ENCODE results near the gene NPM3. TPM values are rescaled to one million over a fixed set of nuclear protein-coding genes. Genes with fewer than 3 reads are reported as not detected.

The NPM3 gene
- total and polyA plus RNA-seq, 2 of the 4 experiments (the other 2 are of a cell fraction), result 84.1 to 112 TPM

- Histone ChIP-seq H2BK15ac (ENCODE audit: low read depth, low read length) (no peak overlapping the region), H2AFZ (replicated peaks; ENCODE audit: low read length, poor library complexity) (no peak overlapping the region), H3K23ac (ENCODE audit: low read depth, low read length) (peak overlapping the region; percentile 15; the same call in 1 of the 2 replicates), H3K4ac (ENCODE audit: low read depth, low read length) (no peak overlapping the region), H3K9me1 (ENCODE audit: insufficient read depth, low read length) (no peaks in the 10 kb centered on the region), H3K4me2 (ENCODE audit: low read depth, low read length) (no peak overlapping the region), H3K27ac (ENCODE audit: insufficient read depth, low read length) (no peak overlapping the region), H4K8ac (ENCODE audit: low read depth in 2 of 2, low read length in 2 of 2) (no peak overlapping the region), H3K9ac (ENCODE audit: low read depth, low read length) (no peak overlapping the region), H3K18ac (ENCODE audit: low read depth, low read length) (no peak overlapping the region), H4K91ac (ENCODE audit: insufficient read depth, low read depth, low read length) (no peak overlapping the region), H2BK20ac (ENCODE audit: low read depth, low read length) (no peak overlapping the region), H3K27me3 (ENCODE audit: control insufficient read depth, insufficient read depth, low read length) (peaks cover 32% of the 10 kb centered on the region), H2AK5ac (ENCODE audit: low read depth, low read length) (no peak overlapping the region), H3K56ac (ENCODE audit: extremely low read depth, insufficient read depth, low read length) (no peak overlapping the region), H2BK5ac (ENCODE audit: low read depth, low read length, poor library complexity, severe bottlenecking) (no peak overlapping the region), H3K4me3 (ENCODE audit: insufficient read depth, low read depth, low read length) (no peak overlapping the region), H3K79me1 (ENCODE audit: low read depth in 1 of 2, low read length in 2 of 2) (no peaks in the 10 kb centered on the region), H4K20me1 (ENCODE audit: insufficient read depth, low read length) (no peaks in the 10 kb centered on the region), H2AK9ac (replicated peaks; ENCODE audit: low read depth, low read length, poor library complexity) (no peak overlapping the region), H3K36me3 (ENCODE audit: control insufficient read depth, insufficient read depth, low read length) (no peaks in the 10 kb centered on the region), H3K4me1 (ENCODE audit: control insufficient read depth, insufficient read depth, low read length) (no peaks in the 10 kb centered on the region), H4K5ac (ENCODE audit: low read depth, low read length) (no peak overlapping the region), H3K9me3 (ENCODE audit: control insufficient read depth, insufficient read depth, low read length) (no peaks in the 10 kb centered on the region), H3K14ac (replicated peaks; ENCODE audit: low read depth, low read length) (no peak overlapping the region), H2BK120ac (ENCODE audit: low read depth, low read length) (no peak overlapping the region)
- in situ Hi-C loops (cut with MboI; ENCODE audit: low sequenced_read_pairs), result loop anchor here (10.0 kb wide), 1 partner anchor 559 kb away; no protein-coding TSS in a partner anchor
- intact Hi-C loops (cut with micrococcal nuclease), result no loop called here
- ChIA-PET CTCF (no interaction called here), POLR2A (ENCODE audit: unreplicated experiment) (no interaction called here)
- no peak for ATAC-seq (ENCODE audit: low read depth)
- BruUV-seq (replicated peaks), result no TSS peak
- dilution Hi-C loops (cut with HindIII; ENCODE audit: low sequenced_read_pairs, unreplicated experiment), result no loop called here
- no peak for TF ChIP-seq MXI1 (IDR thresholded peaks at IDR 0.05; ENCODE audit: borderline replicate concordance, low read depth, low read length)
- no peak for TF ChIP-seq MAZ (IDR thresholded peaks at IDR 0.05; ENCODE audit: borderline replicate concordance, low read depth, low read length)
- TF ChIP-seq BHLHE40 (IDR thresholded peaks at IDR 0.05; ENCODE audit: low read depth, low read length), result no peak
- TF ChIP-seq SMC3 (IDR thresholded peaks at IDR 0.05; ENCODE audit: low read depth, low read length), result no peak
- TF ChIP-seq CHD1 (IDR thresholded peaks at IDR 0.05; ENCODE audit: low read depth, low read length), result no peak
- TF ChIP-seq MAFK (IDR thresholded peaks at IDR 0.05; ENCODE audit: low read depth, low read length), result no peak
- TF ChIP-seq RCOR1 (IDR thresholded peaks at IDR 0.05; ENCODE audit: insufficient replicate concordance, low read length), result no peak
- TF ChIP-seq CEBPB (IDR thresholded peaks at IDR 0.05; ENCODE audit: low read depth, low read length), result no peak
- TF ChIP-seq NFE2L2 (IDR thresholded peaks at IDR 0.05; ENCODE audit: low read depth, low read length), result no peak
- TF ChIP-seq, protein P1, sequence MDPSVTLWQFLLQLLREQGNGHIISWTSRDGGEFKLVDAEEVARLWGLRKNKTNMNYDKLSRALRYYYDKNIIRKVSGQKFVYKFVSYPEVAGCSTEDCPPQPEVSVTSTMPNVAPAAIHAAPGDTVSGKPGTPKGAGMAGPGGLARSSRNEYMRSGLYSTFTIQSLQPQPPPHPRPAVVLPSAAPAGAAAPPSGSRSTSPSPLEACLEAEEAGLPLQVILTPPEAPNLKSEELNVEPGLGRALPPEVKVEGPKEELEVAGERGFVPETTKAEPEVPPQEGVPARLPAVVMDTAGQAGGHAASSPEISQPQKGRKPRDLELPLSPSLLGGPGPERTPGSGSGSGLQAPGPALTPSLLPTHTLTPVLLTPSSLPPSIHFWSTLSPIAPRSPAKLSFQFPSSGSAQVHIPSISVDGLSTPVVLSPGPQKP (IDR thresholded peaks at IDR 0.05; ENCODE audit: borderline replicate concordance, low read depth, low read length), result no peak
- TF ChIP-seq RAD21 (IDR thresholded peaks at IDR 0.05; ENCODE audit: low read length), result no peak
- WGBS, 2 experiments (ENCODE audit: extremely low coverage in 2 of 2, insufficient read length in 1 of 2), result no CpG with 5 or more reads among the region's 3 CpGs
- DNase-seq, result no peak
Observed at GRCh38 chr10:101744267-101744666, 39.0 kb downstream of the NPM3 start.
